SK-N-MC (cell line): ENCODE data around the gene ZNF8.

Experiments used
- FOXP2 ChIP-seq: optimal IDR thresholded peaks from 2 replicates; pipeline ENCODE3; 2011; ENCODE audit warnings: mild to moderate bottlenecking, moderate library complexity; ENCODE audit not compliant: insufficient read depth; ENCODE audit errors: extremely low read length, control extremely low read depth
- POLR2AphosphoS5 ChIP-seq: IDR thresholded peaks from 2 replicates; pipeline ENCODE4 v1.6.1; 2012; ENCODE audit warnings: mild to moderate bottlenecking, low read depth, low read length, borderline replicate concordance

DNA sequence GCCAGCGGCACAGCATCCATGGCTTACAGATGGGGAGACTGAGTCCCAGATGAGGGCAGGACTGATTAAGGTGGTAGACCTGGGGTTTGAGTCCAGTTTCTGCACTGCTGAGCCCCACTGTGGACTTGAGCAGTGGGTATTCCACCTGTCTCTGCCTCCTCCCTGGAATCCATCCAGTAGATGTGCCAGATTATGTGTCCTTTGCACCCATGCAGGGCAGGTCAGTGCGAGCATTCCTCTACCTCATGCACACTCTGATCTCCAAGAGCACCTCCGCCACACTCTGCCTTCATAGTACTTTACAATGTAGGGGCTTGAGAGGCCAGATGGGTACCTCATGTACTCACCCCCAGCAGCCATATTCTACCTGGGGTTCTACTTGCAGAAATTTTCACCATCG is 58.1 kb downstream of the ZNF8 start:
- no peak for TF ChIP-seq POLR2AphosphoS5
- TF ChIP-seq FOXP2, result no peak
